Osteoblast (primary cell): Measurements from ENCODE around the gene NFKBIL1. TPM values are rescaled to one million over a fixed set of nuclear protein-coding genes. Genes with fewer than 3 reads are reported as not detected.
A peak's percentile ranks its signal among the peaks of the same experiment; 100 is the strongest.

ENCODE experiments used
- DNase-seq: peaks from one replicate; pipeline ENCODE4 v3.0.0; 2011; ENCODE audit warnings: low spot score, mixed read lengths; ENCODE audit not compliant: insufficient read length; ENCODE audit errors: missing footprints
- H2AFZ ChIP-seq: 2 replicates; pipeline ENCODE4 v1.6.0; 2011; ENCODE audit warnings: mild to moderate bottlenecking, low read length
- H3K27ac ChIP-seq: 2 replicates; pipeline ENCODE4 v1.5.1; 2011; ENCODE audit warnings: mild to moderate bottlenecking, low read depth, low read length, moderate library complexity
- H3K27me3 ChIP-seq: 2 replicates; pipeline ENCODE4 v1.6.0; 2012; ENCODE audit warnings: mild to moderate bottlenecking, control low read depth, inconsistent platforms, low read length, moderate library complexity; ENCODE audit not compliant: insufficient read depth
- H3K36me3 ChIP-seq: 2 replicates; pipeline ENCODE4 v1.5.1; 2011; ENCODE audit warnings: mild to moderate bottlenecking, low read length, control low read depth, moderate library complexity; ENCODE audit not compliant: insufficient read depth
- H3K4me1 ChIP-seq: 2 replicates; pipeline ENCODE4 v1.5.1; 2011; ENCODE audit warnings: mild to moderate bottlenecking, low read length, control low read depth, moderate library complexity; ENCODE audit not compliant: insufficient read depth
- H3K4me2 ChIP-seq: 2 replicates; pipeline ENCODE4 v1.6.0; 2011; ENCODE audit warnings: mild to moderate bottlenecking, low read length; ENCODE audit not compliant: insufficient read depth
- H3K4me3 ChIP-seq: fragments of 200-600 bp; sonication (generic); 3 replicates; pipeline ENCODE4 v1.5.1; 2012; ENCODE audit warnings: mild to moderate bottlenecking, low read length, inconsistent platforms; ENCODE audit not compliant: insufficient read depth
- H3K79me2 ChIP-seq: 2 replicates; pipeline ENCODE4 v1.6.0; 2012; ENCODE audit warnings: mild to moderate bottlenecking, low read length, control low read depth, inconsistent platforms; ENCODE audit not compliant: insufficient read depth
- H3K9me3 ChIP-seq: 2 replicates; pipeline ENCODE4 v1.5.1; 2011; ENCODE audit warnings: low read depth, low read length, control low read depth
- H4K20me1 ChIP-seq: 2 replicates; pipeline ENCODE4 v1.6.0; 2012; ENCODE audit warnings: mild to moderate bottlenecking, low read length, control low read depth; ENCODE audit not compliant: insufficient read depth
- CTCF ChIP-seq: IDR thresholded peaks from 2 replicates; pipeline ENCODE4 v1.5.1; 2011; ENCODE audit warnings: mild to moderate bottlenecking, low read depth, low read length, moderate library complexity; ENCODE audit errors: extremely low read depth
- total RNA-seq: library from RNA; depleted of rRNA; stranded (reverse); fragments of >200 nt; gene quantifications from 2 replicates; pipeline ENCODE4 v1.2.3, GENCODE V29; 2012

NFKBIL1 gene
- total RNA-seq, 1 donor: 56.8 TPM

GRCh38 chr6:31559606-31559957 is 12.2 kb downstream of the NFKBIL1 start:
- peak overlapping the region; percentile 44 for H3K4me2 ChIP-seq
- H3K9me3 ChIP-seq: no peaks in the 10 kb centered on the region
- H3K36me3 ChIP-seq: peaks cover 8% of the 10 kb centered on the region
- no peak overlapping the region for H2AFZ ChIP-seq
- H3K79me2 ChIP-seq: peaks cover 5% of the 10 kb centered on the region
- H4K20me1 ChIP-seq: no peaks in the 10 kb centered on the region
- H3K27ac ChIP-seq: peak overlapping the region; percentile 64
- no peak overlapping the region for H3K4me3 ChIP-seq
- DNase-seq: peak; percentile 67
- H3K27me3 ChIP-seq: no peaks in the 10 kb centered on the region
- peaks cover 36% of the 10 kb centered on the region for H3K4me1 ChIP-seq
- TF ChIP-seq CTCF: no peak

GRCh38 chr6:31559958-31560696 is 12.7 kb downstream of the NFKBIL1 start:
- H3K27me3 ChIP-seq: no peaks in the 10 kb centered on the region
- H3K4me1 ChIP-seq: peaks cover 36% of the 10 kb centered on the region
- no peaks in the 10 kb centered on the region for H3K9me3 ChIP-seq
- H2AFZ ChIP-seq: no peak overlapping the region
- H3K4me3 ChIP-seq: no peak overlapping the region
- H3K27ac ChIP-seq: peak overlapping the region; percentile 64
- H4K20me1 ChIP-seq: no peaks in the 10 kb centered on the region
- H3K4me2 ChIP-seq: peak overlapping the region; percentile 44
- peak; percentile 83 for DNase-seq
- peaks cover 5% of the 10 kb centered on the region for H3K79me2 ChIP-seq
- H3K36me3 ChIP-seq: peaks cover 8% of the 10 kb centered on the region
- no peak for TF ChIP-seq CTCF

GRCh38 chr6:31560697-31561058 is 13.3 kb downstream of the NFKBIL1 start:
- H3K9me3 ChIP-seq: no peaks in the 10 kb centered on the region
- peaks cover 36% of the 10 kb centered on the region for H3K4me1 ChIP-seq
- no peaks in the 10 kb centered on the region for H3K27me3 ChIP-seq
- no peak overlapping the region for H2AFZ ChIP-seq
- peak overlapping the region; percentile 44 for H3K4me2 ChIP-seq
- H3K36me3 ChIP-seq: peaks cover 8% of the 10 kb centered on the region
- no peak overlapping the region for H3K27ac ChIP-seq
- no peak for DNase-seq
- no peaks in the 10 kb centered on the region for H4K20me1 ChIP-seq
- TF ChIP-seq CTCF: no peak
- no peak overlapping the region for H3K4me3 ChIP-seq
- H3K79me2 ChIP-seq: peaks cover 5% of the 10 kb centered on the region

GRCh38 chr6:31567531-31568370 is 20.3 kb downstream of the NFKBIL1 start:
- DNase-seq: peak; percentile 11
- Histone ChIP-seq H3K4me2 (no peak overlapping the region), H2AFZ (no peak overlapping the region), H3K9me3 (no peaks in the 10 kb centered on the region), H3K27ac (no peak overlapping the region), H3K4me1 (peaks cover 10% of the 10 kb centered on the region), H4K20me1 (no peaks in the 10 kb centered on the region), H3K4me3 (no peak overlapping the region), H3K36me3 (no peaks in the 10 kb centered on the region), H3K27me3 (no peaks in the 10 kb centered on the region), H3K79me2 (no peaks in the 10 kb centered on the region)
- no peak for TF ChIP-seq CTCF
